Gastroesophageal sphincter (tissue), 4 donors: ENCODE measurements around the gene SULT1A1. TPM values are rescaled to one million over a fixed set of nuclear protein-coding genes. Genes with fewer than 3 reads are reported as not detected.

Source experiments
- ATAC-seq: fragments of 150-250 bp; one replicate; pipeline ENCODE4 v1.9.1; 2016; ENCODE audit warnings: mild to moderate bottlenecking, moderate library complexity
- H3K27ac ChIP-seq, 4 donors: fragments of 200-600 bp; sonication (generic) in 3 of 4; 1 replicate in 3 of 4; 2 replicates in 1 of 4; pipeline ENCODE4 v1.5.1; 2016 to 2019
- H3K27me3 ChIP-seq: fragments of 200-600 bp; sonication (generic); one replicate; pipeline ENCODE4 v1.5.1; 2019
- H3K36me3 ChIP-seq, 2 donors: fragments of 200-600 bp; sonication (generic); one replicate each; pipeline ENCODE4 v1.5.1; 2019; ENCODE audit warnings: control low read depth in 1 of 2
- H3K4me1 ChIP-seq, 3 donors: fragments of 200-600 bp; sonication (generic); 1 replicate in 2 of 3; 2 replicates in 1 of 3; pipeline ENCODE4 v1.5.1; 2016 to 2019; ENCODE audit warnings: control low read depth in 2 of 3
- H3K4me3 ChIP-seq, 2 donors: fragments of 200-600 bp; sonication (generic); one replicate each; pipeline ENCODE4 v1.5.1; 2019; ENCODE audit warnings: mild to moderate bottlenecking in 1 of 2, moderate library complexity in 1 of 2
- H3K9me3 ChIP-seq, 3 donors: fragments of 200-600 bp; sonication (generic); one replicate each; pipeline ENCODE4 v1.5.1; 2017 to 2019; ENCODE audit warnings: control low read depth in 2 of 3
- CTCF ChIP-seq, 4 experiments: fragments of 200-600 bp in 2 of 4; fragments of 450-650 bp in 2 of 4; sonication (generic) in 1 of 4; IDR thresholded peaks; one replicate each; pipeline ENCODE4 v1.5.1; 2017 to 2019; ENCODE audit warnings: antibody characterized with exemption in 4 of 4, mild to moderate bottlenecking in 2 of 4, moderate library complexity in 2 of 4
- EP300 ChIP-seq: sonication (generic); formaldehyde crosslinking; IDR thresholded peaks from one replicate; pipeline ENCODE4 v1.6.1; 2017; ENCODE audit warnings: antibody characterized with exemption, mild to moderate bottlenecking
- POLR2A ChIP-seq, 2 donors: fragments of 450-650 bp; IDR thresholded peaks; one replicate each; pipeline ENCODE4 v1.6.1; 2017; ENCODE audit warnings: antibody characterized with exemption in 2 of 2, mild to moderate bottlenecking in 2 of 2, moderate library complexity in 1 of 2
- POLR2AphosphoS5 ChIP-seq: sonication (generic); formaldehyde crosslinking; IDR thresholded peaks from one replicate; pipeline ENCODE4 v1.6.1; 2017; ENCODE audit warnings: antibody characterized with exemption
- WGBS, 2 donors: methylation state at CpG; one replicate each; pipeline ENCODE4 v1.1.5; 2018; ENCODE audit warnings: low coverage in 1 of 2; 5-methylcytosine and 5-hydroxymethylcytosine counted together
- total RNA-seq, 4 donors: library from RNA; depleted of rRNA; stranded (reverse); fragments of >200 nt; gene quantifications; one replicate each; pipeline ENCODE4 v1.1.0, GENCODE V29; 2016

The SULT1A1 gene
- total RNA-seq, 4 donors from 2014 or later, result 3.3 to 21.1 (median 9.4) TPM

GRCh38 chr16:28592511-28592910, 17.3 kb downstream of the SULT1A1 start:
- TF ChIP-seq POLR2A (IDR thresholded peaks at IDR 0.05) (no peak), POLR2AphosphoS5 (no peak), CTCF (IDR thresholded peaks at IDR 0.05) (no peak), EP300 (no peak)
- Histone ChIP-seq H3K36me3 (peaks cover 0 to 51% of the 10 kb centered on the region in 2 donors), H3K9me3 (no peaks in the 10 kb centered on the region), H3K27ac (no peak overlapping the region), H3K4me3 (no peak overlapping the region), H3K27me3 (peaks cover 4% of the 10 kb centered on the region), H3K4me1 (peaks cover 0 to 12% (median 6%) of the 10 kb centered on the region in 3 donors)
- ATAC-seq, result no peak
- WGBS, 2 donors, result 100% methylated on average over 2 of the region's 5 CpGs; no CpG with 5 or more reads in 1 of the 2 donors

GRCh38 chr16:28591355-28591754, 18.5 kb downstream of the SULT1A1 start:
- Histone ChIP-seq H3K9me3 (no peaks in the 10 kb centered on the region), H3K4me1 (peaks cover 0 to under 1% (median 0%) of the 10 kb centered on the region in 3 donors), H3K4me3 (no peak overlapping the region), H3K27me3 (no peaks in the 10 kb centered on the region), H3K27ac (no peak overlapping the region), H3K36me3 (peaks cover 0 to 62% of the 10 kb centered on the region in 2 donors)
- ATAC-seq, result no peak
- 65 to 90% methylated on average over 2 of the region's 6 CpGs for WGBS, 2 donors
- no peak for TF ChIP-seq POLR2AphosphoS5
- no peak for TF ChIP-seq POLR2A (IDR thresholded peaks at IDR 0.05)
- TF ChIP-seq CTCF (IDR thresholded peaks at IDR 0.05), result no peak
- TF ChIP-seq EP300, result no peak

GRCh38 chr16:28590384-28591340, 19.2 kb downstream of the SULT1A1 start:
- Histone ChIP-seq H3K9me3 (no peaks in the 10 kb centered on the region), H3K36me3 (peaks cover 0 to 69% of the 10 kb centered on the region in 2 donors), H3K27ac (no peak overlapping the region), H3K4me3 (no peak overlapping the region), H3K27me3 (no peaks in the 10 kb centered on the region), H3K4me1 (no peaks in the 10 kb centered on the region)
- TF ChIP-seq POLR2AphosphoS5, result no peak
- TF ChIP-seq POLR2A (IDR thresholded peaks at IDR 0.05), result no peak
- no peak for TF ChIP-seq CTCF (IDR thresholded peaks at IDR 0.05)
- TF ChIP-seq EP300, result no peak
- 100% methylated on average over 1 of the region's 22 CpGs; no CpG with 5 or more reads in 1 of the 2 donors for WGBS, 2 donors
- no peak for ATAC-seq

GRCh38 chr16:28589930-28590329, 19.9 kb downstream of the SULT1A1 start:
- no peak for ATAC-seq
- 78% methylated on average over 3 of the region's 13 CpGs; no CpG with 5 or more reads in 1 of the 2 donors for WGBS, 2 donors

More at GRCh38 chr16:28589930-28590329, 19.9 kb downstream of the SULT1A1 start:
- Histone ChIP-seq H3K4me1 (no peaks in the 10 kb centered on the region), H3K27me3 (no peaks in the 10 kb centered on the region), H3K36me3 (peaks cover 0 to 76% of the 10 kb centered on the region in 2 donors), H3K4me3 (no peak overlapping the region), H3K27ac (no peak overlapping the region), H3K9me3 (no peaks in the 10 kb centered on the region)
- TF ChIP-seq EP300 (no peak), CTCF (IDR thresholded peaks at IDR 0.05) (no peak), POLR2AphosphoS5 (no peak), POLR2A (IDR thresholded peaks at IDR 0.05) (no peak)
